OCI-LY3 (cell line): ENCODE results near the gene KCNMA1.

Experiments
- CTCF ChIP-seq: fragments of 200-600, 300-600 bp; sonication (generic); IDR thresholded peaks from 2 replicates; pipeline ENCODE4 v1.5.1; 2014; ENCODE audit warnings: antibody characterized with exemption, low read length, low read depth
- EZH2phosphoT487 ChIP-seq: fragments of 200-600 bp; shearing (Covaris generic); IDR thresholded peaks from 2 replicates; pipeline ENCODE4 v1.6.1; 2018; ENCODE audit warnings: antibody characterized with exemption, mixed run types, low read depth

- no peak for TF ChIP-seq CTCF
- TF ChIP-seq EZH2phosphoT487: no peak
Measured at GRCh38 chr10:76839276-76839675, 798.3 kb downstream of the KCNMA1 start.
